HL-60 (cell line): ENCODE data around the gene MSLN.

ENCODE experiments used
- DNase-seq, 2 experiments: peaks; one replicate each; pipeline ENCODE4 v3.0.0-alpha.2; 2010 to 2020; ENCODE audit warnings: low read depth in 1 of 2, low spot score in 1 of 2
- H3K27ac ChIP-seq: fragments of 250-450 bp; sonication (Bioruptor Pico); replicated peaks from 2 replicates; pipeline ENCODE4 v1.5.1; 2020; ENCODE audit warnings: mild to moderate bottlenecking, moderate library complexity
- H3K27me3 ChIP-seq: fragments of 250-450 bp; sonication (Bioruptor Pico); 2 replicates; pipeline ENCODE4 v1.5.1; 2021; ENCODE audit warnings: mild to moderate bottlenecking, moderate library complexity; ENCODE audit not compliant: insufficient read depth, poor library complexity, severe bottlenecking
- H3K4me3 ChIP-seq: replicated peaks from 2 replicates; pipeline ENCODE4 v1.5.1; 2011; ENCODE audit warnings: mild to moderate bottlenecking, control low read depth, low read length; ENCODE audit not compliant: insufficient read depth
- GABPA ChIP-seq: IDR thresholded peaks from 2 replicates; pipeline ENCODE4 v1.6.1; 2012; ENCODE audit warnings: low read depth
- POLR2AphosphoS5 ChIP-seq: IDR thresholded peaks from 2 replicates; pipeline ENCODE4 v1.6.1; 2012; ENCODE audit warnings: low read depth
- SPI1 ChIP-seq: IDR thresholded peaks from 2 replicates; pipeline ENCODE4 v1.6.1; 2012; ENCODE audit warnings: low read depth, mild to moderate bottlenecking, borderline replicate concordance
- TF ChIP-seq, protein P1 (sequence below): IDR thresholded peaks from one replicate; pipeline ENCODE4 v1.5.1; 2011; ENCODE audit warnings: low read length, control low read depth, inconsistent platforms; ENCODE audit not compliant: insufficient read depth
- TF ChIP-seq, protein P2 (sequence below): IDR thresholded peaks from 2 replicates; pipeline ENCODE4 v1.6.1; 2012; ENCODE audit warnings: low read depth; ENCODE audit not compliant: insufficient replicate concordance

Gene MSLN

GRCh38 chr16:718389-718788 lies 42.1 kb upstream of the MSLN start:
- H3K4me3 ChIP-seq: no peak overlapping the region
- no peak overlapping the region for H3K27ac ChIP-seq
- TF ChIP-seq SPI1 (no peak), POLR2AphosphoS5 (no peak), GABPA (no peak)
- TF ChIP-seq, protein P1, sequence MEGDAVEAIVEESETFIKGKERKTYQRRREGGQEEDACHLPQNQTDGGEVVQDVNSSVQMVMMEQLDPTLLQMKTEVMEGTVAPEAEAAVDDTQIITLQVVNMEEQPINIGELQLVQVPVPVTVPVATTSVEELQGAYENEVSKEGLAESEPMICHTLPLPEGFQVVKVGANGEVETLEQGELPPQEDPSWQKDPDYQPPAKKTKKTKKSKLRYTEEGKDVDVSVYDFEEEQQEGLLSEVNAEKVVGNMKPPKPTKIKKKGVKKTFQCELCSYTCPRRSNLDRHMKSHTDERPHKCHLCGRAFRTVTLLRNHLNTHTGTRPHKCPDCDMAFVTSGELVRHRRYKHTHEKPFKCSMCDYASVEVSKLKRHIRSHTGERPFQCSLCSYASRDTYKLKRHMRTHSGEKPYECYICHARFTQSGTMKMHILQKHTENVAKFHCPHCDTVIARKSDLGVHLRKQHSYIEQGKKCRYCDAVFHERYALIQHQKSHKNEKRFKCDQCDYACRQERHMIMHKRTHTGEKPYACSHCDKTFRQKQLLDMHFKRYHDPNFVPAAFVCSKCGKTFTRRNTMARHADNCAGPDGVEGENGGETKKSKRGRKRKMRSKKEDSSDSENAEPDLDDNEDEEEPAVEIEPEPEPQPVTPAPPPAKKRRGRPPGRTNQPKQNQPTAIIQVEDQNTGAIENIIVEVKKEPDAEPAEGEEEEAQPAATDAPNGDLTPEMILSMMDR: no peak
- TF ChIP-seq, protein P2, sequence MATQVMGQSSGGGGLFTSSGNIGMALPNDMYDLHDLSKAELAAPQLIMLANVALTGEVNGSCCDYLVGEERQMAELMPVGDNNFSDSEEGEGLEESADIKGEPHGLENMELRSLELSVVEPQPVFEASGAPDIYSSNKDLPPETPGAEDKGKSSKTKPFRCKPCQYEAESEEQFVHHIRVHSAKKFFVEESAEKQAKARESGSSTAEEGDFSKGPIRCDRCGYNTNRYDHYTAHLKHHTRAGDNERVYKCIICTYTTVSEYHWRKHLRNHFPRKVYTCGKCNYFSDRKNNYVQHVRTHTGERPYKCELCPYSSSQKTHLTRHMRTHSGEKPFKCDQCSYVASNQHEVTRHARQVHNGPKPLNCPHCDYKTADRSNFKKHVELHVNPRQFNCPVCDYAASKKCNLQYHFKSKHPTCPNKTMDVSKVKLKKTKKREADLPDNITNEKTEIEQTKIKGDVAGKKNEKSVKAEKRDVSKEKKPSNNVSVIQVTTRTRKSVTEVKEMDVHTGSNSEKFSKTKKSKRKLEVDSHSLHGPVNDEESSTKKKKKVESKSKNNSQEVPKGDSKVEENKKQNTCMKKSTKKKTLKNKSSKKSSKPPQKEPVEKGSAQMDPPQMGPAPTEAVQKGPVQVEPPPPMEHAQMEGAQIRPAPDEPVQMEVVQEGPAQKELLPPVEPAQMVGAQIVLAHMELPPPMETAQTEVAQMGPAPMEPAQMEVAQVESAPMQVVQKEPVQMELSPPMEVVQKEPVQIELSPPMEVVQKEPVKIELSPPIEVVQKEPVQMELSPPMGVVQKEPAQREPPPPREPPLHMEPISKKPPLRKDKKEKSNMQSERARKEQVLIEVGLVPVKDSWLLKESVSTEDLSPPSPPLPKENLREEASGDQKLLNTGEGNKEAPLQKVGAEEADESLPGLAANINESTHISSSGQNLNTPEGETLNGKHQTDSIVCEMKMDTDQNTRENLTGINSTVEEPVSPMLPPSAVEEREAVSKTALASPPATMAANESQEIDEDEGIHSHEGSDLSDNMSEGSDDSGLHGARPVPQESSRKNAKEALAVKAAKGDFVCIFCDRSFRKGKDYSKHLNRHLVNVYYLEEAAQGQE: no peak
- no peak for DNase-seq
- peaks cover 7% of the 10 kb centered on the region for H3K27me3 ChIP-seq

DNA sequence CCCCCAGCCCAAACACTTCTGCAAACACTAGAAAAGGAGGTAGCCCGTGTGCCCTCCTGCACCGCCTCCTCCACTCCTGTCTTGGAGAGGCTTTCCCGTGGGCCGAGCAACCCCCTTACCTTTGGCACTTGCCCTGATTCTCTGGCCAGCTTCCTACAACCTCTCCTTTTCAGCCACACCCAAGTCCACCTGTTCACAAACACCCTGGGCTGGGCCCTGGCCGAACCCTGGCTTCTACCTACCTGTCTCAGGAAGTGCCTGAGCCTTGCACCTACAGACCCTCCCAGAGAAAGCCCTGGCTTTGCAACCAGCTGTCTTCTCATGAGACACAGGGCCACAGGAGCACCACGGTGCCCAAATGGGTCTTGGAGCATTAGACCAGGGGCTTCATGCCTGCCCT lies 41.6 kb upstream of the MSLN start:
- Histone ChIP-seq H3K4me3 (no peak overlapping the region), H3K27me3 (peaks cover 7% of the 10 kb centered on the region), H3K27ac (no peak overlapping the region)
- TF ChIP-seq SPI1 (no peak), POLR2AphosphoS5 (no peak), GABPA (no peak)
- TF ChIP-seq, protein P2: no peak
- TF ChIP-seq, protein P1: no peak
- DNase-seq: no peak

- Histone ChIP-seq H3K27me3 (peaks cover 5% of the 10 kb centered on the region), H3K4me3 (peak overlapping the region; percentile 52), H3K27ac (peak overlapping the region; percentile 84)
- TF ChIP-seq POLR2AphosphoS5 (no peak), SPI1 (no peak), GABPA (no peak)
- TF ChIP-seq, protein P1: no peak
- TF ChIP-seq, protein P2: no peak
- DNase-seq: peak in 1 of 2 experiments; percentile 21
Observed at GRCh38 chr16:719815-720446, 40.6 kb upstream of the MSLN start.
